ENCODE measurements around the gene CDX1.

DNA sequence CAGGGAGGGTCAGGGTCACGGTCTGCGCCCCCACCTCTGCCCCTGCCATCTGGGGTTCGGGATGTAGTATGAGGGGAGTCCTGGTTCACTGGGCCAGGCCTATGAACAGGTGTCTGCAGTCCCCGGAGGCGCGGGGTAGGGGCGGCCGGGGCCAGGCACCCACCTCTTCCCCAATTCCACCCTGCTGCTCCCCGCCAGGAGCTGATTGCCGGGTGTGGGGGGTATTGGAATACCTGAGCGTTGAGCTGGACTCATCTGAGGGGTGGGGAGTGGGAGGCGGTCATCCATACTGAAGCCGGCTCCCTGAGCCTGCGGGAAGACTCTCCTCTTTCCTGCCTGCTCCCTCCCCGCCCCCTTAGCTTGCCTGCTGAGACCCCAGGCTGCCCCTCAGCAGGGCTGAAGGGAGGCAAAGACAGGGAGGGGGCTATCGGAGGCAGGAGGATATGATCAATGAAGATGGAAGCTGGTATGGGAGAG, 24.0 kb downstream of the CDX1 start:
- TF ChIP-seq, protein P1, sequence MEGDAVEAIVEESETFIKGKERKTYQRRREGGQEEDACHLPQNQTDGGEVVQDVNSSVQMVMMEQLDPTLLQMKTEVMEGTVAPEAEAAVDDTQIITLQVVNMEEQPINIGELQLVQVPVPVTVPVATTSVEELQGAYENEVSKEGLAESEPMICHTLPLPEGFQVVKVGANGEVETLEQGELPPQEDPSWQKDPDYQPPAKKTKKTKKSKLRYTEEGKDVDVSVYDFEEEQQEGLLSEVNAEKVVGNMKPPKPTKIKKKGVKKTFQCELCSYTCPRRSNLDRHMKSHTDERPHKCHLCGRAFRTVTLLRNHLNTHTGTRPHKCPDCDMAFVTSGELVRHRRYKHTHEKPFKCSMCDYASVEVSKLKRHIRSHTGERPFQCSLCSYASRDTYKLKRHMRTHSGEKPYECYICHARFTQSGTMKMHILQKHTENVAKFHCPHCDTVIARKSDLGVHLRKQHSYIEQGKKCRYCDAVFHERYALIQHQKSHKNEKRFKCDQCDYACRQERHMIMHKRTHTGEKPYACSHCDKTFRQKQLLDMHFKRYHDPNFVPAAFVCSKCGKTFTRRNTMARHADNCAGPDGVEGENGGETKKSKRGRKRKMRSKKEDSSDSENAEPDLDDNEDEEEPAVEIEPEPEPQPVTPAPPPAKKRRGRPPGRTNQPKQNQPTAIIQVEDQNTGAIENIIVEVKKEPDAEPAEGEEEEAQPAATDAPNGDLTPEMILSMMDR (IDR thresholded peaks at IDR 0.05) = no peak
- no peak for TF ChIP-seq POLR2A (IDR thresholded peaks at IDR 0.05)
- no peak for TF ChIP-seq EP300 (IDR thresholded peaks at IDR 0.05)
